HG03460 (cell line): ENCODE measurements around the gene HMGB4.

Source experiments
- ATAC-seq: cut with Tn5 transposase; IDR thresholded peaks from one replicate; pipeline ENCODE4 v1.9.1; 2021; ENCODE audit not compliant: unreplicated experiment

HMGB4 gene

GRCh38 chr1:33863779-33864178, at the start of gene HMGB4:
Gene HMGB4, plus strand, starts transcription at chr1:33864079. Its CDS starts 113 bp downstream, at chr1:33864192.
- no peak for ATAC-seq

GRCh38 chr1:33814166-33814565, 49.7 kb upstream of the HMGB4 start:
- no peak for ATAC-seq

- ATAC-seq: no peak
These were observed 48.8 kb upstream of the HMGB4 start for GRCh38 chr1:33815061-33815460.

GRCh38 chr1:33818071-33818470, 45.8 kb upstream of the HMGB4 start:
- ATAC-seq: no peak

- no peak for ATAC-seq
These were observed 44.5 kb upstream of the HMGB4 start for GRCh38 chr1:33819290-33819912.

- no peak for ATAC-seq
These were observed 44.0 kb upstream of the HMGB4 start for GRCh38 chr1:33819913-33820311.

- no peak for ATAC-seq
These were observed 43.1 kb upstream of the HMGB4 start for GRCh38 chr1:33820804-33821203.

GRCh38 chr1:33821291-33821690, 42.6 kb upstream of the HMGB4 start:
- no peak for ATAC-seq

GRCh38 chr1:33822396-33822795, 41.5 kb upstream of the HMGB4 start:
- no peak for ATAC-seq

GRCh38 chr1:33823401-33823800, 40.5 kb upstream of the HMGB4 start:
- no peak for ATAC-seq

GRCh38 chr1:33823830-33824229, 40.0 kb upstream of the HMGB4 start:
- ATAC-seq: no peak

GRCh38 chr1:33824321-33824720, 39.6 kb upstream of the HMGB4 start:
- ATAC-seq: no peak

- ATAC-seq: no peak
These were observed 38.9 kb upstream of the HMGB4 start for GRCh38 chr1:33824971-33825370.

GRCh38 chr1:33825506-33825905, 38.4 kb upstream of the HMGB4 start:
- no peak for ATAC-seq

- no peak for ATAC-seq
These were observed 37.6 kb upstream of the HMGB4 start for GRCh38 chr1:33826311-33826710.

GRCh38 chr1:33826711-33827110, 37.2 kb upstream of the HMGB4 start:
- ATAC-seq: no peak

GRCh38 chr1:33828059-33828458, 35.8 kb upstream of the HMGB4 start:
- ATAC-seq: no peak

GRCh38 chr1:33828654-33829053, 35.2 kb upstream of the HMGB4 start:
- no peak for ATAC-seq

- ATAC-seq: no peak
These were observed 27.0 kb upstream of the HMGB4 start for GRCh38 chr1:33836911-33837310.

GRCh38 chr1:33837635-33838034, 26.2 kb upstream of the HMGB4 start:
- ATAC-seq: no peak

- no peak for ATAC-seq
These were observed 22.4 kb upstream of the HMGB4 start for GRCh38 chr1:33841494-33841893.

GRCh38 chr1:33842348-33842747, 21.5 kb upstream of the HMGB4 start:
- no peak for ATAC-seq

GRCh38 chr1:33844166-33844565, 19.7 kb upstream of the HMGB4 start:
- ATAC-seq: no peak
